GM19468 (cell line): ENCODE results near the gene CAPZB.

Experiments used
- ATAC-seq: cut with Tn5 transposase; IDR thresholded peaks from one replicate; pipeline ENCODE4 v1.9.1; 2021; ENCODE audit warnings: mild to moderate bottlenecking, moderate library complexity, moderate number of reproducible peaks; ENCODE audit not compliant: unreplicated experiment; ENCODE audit errors: extremely low read depth

The CAPZB gene

DNA sequence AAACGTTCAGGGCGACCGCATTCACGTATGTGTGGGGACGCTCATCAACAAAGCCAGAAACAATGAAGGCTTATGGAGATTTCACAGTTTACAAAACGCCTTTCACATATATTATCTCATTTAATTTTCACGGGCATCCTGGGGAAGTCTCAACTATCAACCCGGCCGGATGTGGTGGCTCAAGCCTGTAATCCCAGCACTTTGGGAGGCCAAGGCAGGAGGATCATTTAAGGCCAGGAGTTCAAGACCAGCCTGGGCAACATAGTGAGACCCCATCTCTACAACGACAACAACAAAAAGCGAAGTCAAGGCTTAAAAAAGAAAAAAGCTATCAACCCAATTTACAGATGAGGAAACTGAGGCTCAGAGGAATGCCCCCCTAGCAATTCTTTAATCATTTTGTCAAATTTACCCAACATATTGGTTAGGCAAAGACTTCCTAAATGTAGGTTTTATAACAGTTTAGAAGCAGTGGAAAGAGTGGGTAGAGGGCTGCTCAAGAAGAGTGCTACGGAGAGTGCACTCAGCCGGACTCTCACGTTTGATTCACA lies 144.9 kb downstream of the CAPZB start:
- ATAC-seq = no peak

DNA sequence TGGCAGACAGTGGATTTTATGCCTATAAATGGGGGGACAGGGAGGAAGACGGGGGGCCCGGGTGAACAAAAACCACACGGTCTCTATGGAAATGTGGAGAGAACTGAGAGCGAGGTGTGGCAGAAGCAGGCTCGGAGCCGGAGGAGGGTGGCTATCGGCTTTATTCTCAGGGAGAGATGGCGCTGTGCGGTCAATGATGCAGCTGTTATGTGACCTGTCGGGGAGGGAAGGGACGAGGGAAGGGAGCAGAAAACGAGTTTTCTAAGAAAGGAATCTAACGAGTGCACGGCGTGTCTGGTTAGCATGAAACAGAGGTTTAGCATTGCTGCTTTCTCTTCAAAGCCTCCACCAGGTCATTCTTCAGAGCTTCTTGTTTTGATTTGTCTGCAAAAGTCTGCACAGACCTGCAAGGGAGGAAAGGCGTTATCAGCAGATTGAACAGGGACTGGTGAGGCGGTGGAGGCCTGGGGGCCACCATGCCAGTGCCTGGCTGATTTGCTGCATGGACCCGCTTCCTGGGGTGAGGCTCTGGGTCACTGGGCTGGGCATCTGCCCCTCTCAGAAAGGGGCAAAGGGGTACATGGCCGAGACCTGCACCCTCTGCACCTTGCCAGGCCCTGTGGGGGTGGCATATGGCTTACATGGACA lies 146.0 kb downstream of the CAPZB start:
- ATAC-seq = no peak

GRCh38 chr1:19338323-19338762 lies 147.0 kb downstream of the CAPZB start:
- no peak for ATAC-seq

GRCh38 chr1:19337289-19337688 lies 148.1 kb downstream of the CAPZB start:
- ATAC-seq = no peak

GRCh38 chr1:19336543-19336942 lies 148.8 kb downstream of the CAPZB start:
- ATAC-seq = no peak

- no peak for ATAC-seq
Observed at GRCh38 chr1:19333587-19334354, 151.6 kb downstream of the CAPZB start.

- no peak for ATAC-seq
Observed at GRCh38 chr1:19332832-19333231, 152.5 kb downstream of the CAPZB start.

DNA sequence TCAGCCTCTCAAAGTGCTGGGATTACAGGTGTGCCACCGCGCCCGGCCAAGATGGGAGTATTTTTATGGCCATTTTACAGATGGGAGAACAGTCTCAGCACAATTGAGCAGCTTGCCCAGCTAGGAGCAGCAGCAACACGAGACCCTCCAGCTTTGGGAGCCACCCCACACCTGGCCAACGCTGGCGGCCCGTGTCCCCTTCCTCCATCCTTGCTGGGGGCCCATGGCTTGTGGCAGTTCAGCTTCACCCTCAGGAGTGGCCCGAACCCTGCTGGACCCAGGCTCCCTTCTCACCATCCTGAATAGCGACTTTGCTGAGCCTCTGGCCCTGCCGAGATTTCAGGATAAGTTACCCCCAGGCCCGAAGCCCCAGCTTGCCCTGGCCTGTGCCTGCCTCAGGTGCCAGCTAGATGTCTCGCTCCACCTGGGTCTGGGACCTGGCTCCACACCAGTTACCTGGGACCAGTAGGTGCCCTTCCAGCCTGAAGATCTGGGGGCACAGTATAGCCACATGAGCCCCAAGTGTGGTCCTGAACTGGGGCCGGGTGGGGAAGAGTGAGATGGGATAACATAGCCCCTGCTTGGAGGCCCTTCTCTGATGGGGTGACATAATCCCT lies 154.0 kb downstream of the CAPZB start:
- no peak for ATAC-seq

DNA sequence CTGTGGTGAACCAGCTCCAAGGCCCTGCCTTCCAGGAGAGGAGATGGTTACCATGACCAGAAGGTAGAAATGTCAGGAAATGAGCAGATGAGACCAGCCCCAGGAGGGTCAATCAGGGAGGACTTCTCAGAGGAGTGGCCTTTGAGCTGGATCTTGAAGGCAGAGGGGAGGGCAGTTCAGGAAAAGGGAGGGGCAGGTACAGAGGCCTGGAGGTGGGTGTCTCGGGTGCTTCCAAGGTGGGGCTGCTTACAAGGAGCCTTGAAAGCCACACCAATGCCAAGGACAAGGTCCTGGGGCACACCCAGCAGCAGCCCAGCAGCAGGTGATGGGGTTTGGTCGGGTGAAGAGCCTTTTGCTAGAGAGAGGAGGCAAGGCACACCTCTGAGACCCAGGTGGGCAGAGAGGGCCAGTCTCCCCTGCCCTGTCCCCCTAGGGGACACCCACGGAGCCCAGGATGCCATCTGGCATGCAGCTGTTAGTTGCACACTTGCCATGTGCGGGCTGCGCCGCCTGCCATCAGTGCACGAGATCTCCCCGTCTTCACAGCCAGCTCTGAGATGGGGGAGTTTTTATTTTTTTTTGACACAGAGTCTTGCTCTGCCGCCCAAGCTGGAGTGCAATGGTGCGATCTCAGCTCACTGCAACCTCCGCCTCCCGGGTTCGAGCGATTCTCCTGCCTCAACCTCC lies 154.7 kb downstream of the CAPZB start:
- ATAC-seq = no peak

GRCh38 chr1:19329611-19330010 lies 155.7 kb downstream of the CAPZB start:
- ATAC-seq = no peak

DNA sequence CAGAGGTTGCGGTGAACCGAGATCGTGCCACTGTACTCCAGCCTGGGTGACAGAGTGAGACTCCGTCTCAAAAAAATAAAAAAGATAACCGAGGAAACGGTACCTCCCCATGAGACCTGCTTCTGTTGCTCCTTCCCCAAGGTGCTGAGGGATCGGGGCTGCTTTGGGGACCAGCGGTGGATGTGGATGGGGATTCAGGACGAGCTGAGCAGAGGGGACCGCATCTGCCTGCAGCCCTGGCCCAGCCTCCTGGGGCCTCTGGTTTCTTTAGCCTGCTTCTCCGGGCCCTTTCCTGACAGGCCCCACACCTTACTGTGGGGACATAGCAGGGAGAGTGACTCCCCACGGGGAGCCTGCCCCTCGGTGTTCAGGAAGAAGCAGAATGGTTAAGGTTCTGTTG lies 156.2 kb downstream of the CAPZB start:
- no peak for ATAC-seq

DNA sequence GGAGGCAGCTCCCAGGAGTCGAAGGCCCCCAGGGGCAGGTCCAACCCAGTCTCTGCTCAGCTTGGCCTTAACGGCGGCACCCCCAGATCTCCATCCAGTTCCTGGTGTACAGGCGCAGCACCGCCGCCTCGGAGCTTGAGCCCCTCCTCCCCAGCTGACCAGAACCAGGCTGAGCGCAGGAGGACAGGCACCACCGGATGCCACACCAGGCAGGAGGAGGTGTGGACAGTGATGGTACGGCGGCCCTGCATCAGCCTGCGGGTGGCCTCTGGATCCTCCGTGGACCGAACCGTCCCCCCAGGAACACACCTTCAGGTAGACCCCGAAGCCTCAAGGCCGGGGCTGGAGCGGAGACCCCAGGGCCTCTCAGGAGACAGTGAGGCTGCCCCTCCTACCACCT lies 156.9 kb downstream of the CAPZB start:
- ATAC-seq = no peak

DNA sequence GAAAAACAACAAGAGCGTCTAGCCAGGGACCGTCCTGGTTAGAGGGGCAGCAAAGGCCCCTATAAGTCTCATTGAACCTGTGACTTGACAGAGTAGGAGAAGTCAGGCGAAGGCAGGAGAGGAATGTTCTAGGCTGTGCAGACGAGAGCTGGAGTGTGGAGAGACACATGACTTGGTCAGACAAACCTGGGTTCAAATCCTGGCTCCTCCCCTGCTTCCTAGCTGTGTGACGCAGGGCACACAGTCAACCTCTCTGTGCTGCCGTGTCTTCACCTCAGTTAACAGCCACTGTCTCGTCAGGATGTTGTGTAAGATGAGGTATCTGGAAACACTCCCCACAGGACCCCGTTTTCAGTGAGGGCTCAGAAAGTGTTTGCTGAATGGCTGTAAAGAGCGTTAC lies 157.6 kb downstream of the CAPZB start:
- no peak for ATAC-seq

DNA sequence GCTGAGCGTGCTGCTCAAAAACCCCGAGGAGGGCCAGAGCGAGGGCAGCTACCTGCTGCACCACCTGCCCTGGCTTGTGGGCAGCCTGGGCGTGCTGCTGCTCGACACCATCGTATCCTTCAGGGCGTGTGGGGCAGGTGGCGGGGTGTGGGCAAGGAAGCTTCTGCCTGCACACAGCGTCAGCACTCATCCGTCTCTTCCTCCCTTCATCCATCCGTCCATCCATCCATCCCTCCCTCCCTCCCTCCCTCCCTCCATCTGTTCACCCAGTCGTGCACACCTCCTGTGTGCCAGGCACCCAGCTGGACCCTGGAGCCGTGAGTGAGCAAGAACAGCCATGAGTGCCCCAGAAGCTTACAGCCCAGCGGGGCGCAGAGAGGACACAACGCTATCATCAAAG lies 158.0 kb downstream of the CAPZB start:
- no peak for ATAC-seq

GRCh38 chr1:19326748-19327065 lies 158.6 kb downstream of the CAPZB start:
- no peak for ATAC-seq

- ATAC-seq = no peak
Observed at GRCh38 chr1:19325958-19326747, 159.2 kb downstream of the CAPZB start.

DNA sequence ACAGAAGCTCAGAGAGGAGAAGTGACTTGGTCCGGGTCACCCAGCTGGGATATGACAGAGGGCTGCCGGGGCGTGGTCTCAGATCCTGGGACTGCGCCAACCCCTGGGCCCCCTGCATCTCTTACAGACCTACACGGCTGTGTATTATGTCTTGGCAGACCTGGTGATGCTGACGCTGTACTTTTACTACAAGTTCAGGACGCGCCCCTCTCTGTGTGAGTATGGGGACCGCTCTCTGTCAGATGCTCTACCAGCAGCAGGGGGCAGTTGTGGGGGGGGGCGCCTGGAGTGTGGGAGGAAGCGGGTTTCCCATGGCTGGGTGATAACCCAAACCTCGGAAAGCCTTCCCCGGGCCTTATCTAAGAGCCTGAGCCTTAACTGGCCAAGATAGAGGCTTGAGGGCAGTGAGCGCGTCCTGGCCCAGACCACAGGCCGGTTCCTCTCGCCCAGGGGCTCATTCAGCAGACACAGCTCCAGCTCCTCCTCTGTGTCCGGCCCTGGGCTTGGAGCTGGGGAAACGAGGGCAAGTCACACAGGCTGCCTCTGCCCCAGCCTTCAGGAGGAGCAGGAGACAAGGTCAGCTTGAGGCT lies 159.9 kb downstream of the CAPZB start:
- ATAC-seq = no peak

DNA sequence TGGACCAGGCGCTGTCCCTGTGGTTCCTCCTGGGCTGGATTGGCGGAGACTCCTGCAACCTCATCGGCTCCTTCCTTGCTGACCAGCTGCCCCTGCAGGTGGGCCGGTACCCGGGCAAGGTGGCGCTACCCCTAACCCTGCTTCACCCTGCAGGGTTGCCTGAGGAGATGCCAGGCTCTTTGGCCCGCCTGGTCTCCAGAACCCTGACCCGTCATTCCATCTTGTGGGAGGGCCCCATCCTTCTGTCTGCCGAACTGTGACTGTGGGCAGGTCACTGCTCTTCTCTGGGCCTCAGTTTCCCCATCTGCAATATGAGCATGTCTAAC lies 160.7 kb downstream of the CAPZB start:
- ATAC-seq = no peak

DNA sequence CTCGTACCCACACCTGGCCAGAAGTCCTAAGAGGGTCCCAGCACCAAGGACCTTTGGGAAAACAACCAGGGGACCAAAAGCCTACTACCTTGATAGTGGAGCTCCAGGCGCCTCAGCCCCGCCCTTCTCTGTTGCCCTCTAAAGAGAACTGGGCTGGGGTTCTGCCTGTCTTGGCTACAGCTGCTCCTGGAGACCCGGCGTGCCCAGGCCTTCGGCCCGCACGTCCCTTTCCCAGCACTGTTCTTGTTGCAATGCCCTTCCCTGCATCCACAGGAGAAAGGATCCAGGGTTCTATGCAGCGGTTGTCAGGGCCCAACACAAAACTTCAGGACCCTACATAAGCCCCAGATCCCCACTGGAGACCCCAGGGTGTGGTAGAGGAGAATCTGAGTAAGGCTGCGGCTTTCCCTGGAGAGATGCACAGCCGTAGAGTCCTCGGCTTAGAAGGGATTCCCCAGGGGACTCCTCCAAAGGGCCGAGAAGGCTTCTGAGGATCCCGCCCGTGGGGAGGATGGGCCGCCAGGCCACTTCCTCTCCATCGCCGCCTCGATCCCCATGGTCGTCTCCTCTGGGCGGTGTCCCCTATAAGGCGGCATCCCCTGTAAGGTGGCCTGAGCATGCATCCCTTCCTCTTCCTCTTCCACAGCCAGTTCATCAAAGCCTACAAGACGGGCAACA lies 161.2 kb downstream of the CAPZB start:
- ATAC-seq = no peak
